ENCODE data around the gene SNX25.

SNX25 gene

DNA sequence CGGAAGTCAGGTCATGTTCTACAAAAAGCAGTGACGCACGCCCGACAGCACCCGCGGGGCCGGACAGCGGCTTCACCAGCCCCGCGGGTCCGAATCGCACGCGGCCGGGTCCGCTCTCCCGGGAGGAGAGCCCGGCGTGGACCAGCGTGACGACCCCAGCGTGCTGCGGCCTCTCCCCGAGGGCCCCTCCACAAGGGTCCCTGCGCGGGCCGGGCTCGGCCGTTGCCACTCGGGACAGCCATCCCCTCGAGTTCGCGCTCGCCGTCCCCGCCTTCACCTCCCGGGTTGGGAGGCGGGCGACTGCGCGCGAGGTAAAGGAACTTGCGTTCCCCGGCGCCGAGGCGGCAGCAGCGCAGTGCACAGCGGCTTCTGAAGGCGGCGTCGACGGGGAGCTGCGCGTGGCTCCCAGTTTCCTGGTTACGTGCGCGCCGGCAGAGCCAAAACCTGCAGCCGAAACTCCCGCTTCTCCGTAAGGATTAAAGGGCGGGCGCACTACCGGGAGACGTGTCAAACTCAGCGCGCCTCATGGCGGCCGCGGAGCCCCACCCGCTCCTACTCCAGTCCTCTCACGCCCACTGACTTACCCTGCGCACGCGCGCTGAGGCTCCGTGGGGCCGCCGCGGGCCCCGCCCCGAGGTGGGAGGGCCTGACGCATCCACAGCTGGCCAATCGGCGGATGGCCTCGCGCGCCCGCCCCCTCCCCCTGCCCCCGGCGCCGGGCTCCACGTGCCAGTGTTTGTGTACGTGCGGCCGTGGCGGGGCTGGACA, 186.7 kb downstream of the SNX25 start (continued):
- TF ChIP-seq, protein P1, sequence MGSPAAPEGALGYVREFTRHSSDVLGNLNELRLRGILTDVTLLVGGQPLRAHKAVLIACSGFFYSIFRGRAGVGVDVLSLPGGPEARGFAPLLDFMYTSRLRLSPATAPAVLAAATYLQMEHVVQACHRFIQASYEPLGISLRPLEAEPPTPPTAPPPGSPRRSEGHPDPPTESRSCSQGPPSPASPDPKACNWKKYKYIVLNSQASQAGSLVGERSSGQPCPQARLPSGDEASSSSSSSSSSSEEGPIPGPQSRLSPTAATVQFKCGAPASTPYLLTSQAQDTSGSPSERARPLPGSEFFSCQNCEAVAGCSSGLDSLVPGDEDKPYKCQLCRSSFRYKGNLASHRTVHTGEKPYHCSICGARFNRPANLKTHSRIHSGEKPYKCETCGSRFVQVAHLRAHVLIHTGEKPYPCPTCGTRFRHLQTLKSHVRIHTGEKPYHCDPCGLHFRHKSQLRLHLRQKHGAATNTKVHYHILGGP (tag by site-specific recombination; IDR thresholded peaks at IDR 0.05), result no peak; the same call in 1 of the 2 replicates
- TF ChIP-seq ZNF2 (tag by site-specific recombination; IDR thresholded peaks at IDR 0.05) (peak; percentile 59; the same call in 1 of the 2 replicates), GLIS2 (tag by site-specific recombination; IDR thresholded peaks at IDR 0.05) (peak; percentile 76; the same call in 1 of the 2 replicates), ZNF571 (tag by site-specific recombination; IDR thresholded peaks at IDR 0.05) (no peak), ZNF19 (tag by site-specific recombination; IDR thresholded peaks at IDR 0.05; ENCODE audit: low read depth) (no peak), ZFP69B (tag by site-specific recombination; IDR thresholded peaks at IDR 0.05) (peak; percentile 8; the same call in 1 of the 2 replicates), ZNF629 (tag by site-specific recombination; IDR thresholded peaks at IDR 0.05) (peak; percentile 99), ZNF600 (tag by site-specific recombination; IDR thresholded peaks at IDR 0.05) (peak; percentile 97), ZNF677 (tag by site-specific recombination; IDR thresholded peaks at IDR 0.05) (no peak), ZNF394 (tag by site-specific recombination; IDR thresholded peaks at IDR 0.05; ENCODE audit: borderline replicate concordance) (peak; percentile 77), ZNF580 (tag by site-specific recombination; IDR thresholded peaks at IDR 0.05) (no peak), PRDM2 (tag by site-specific recombination; IDR thresholded peaks at IDR 0.05; ENCODE audit: borderline replicate concordance) (no peak), ZNF202 (tag by site-specific recombination; IDR thresholded peaks at IDR 0.05; ENCODE audit: borderline replicate concordance) (no peak), ZNF621 (tag by site-specific recombination; IDR thresholded peaks at IDR 0.05) (no peak), HOXA7 (CRISPR knock-in tag; IDR thresholded peaks at IDR 0.05; ENCODE audit: borderline replicate concordance) (no peak), HOXC10 (CRISPR knock-in tag; IDR thresholded peaks at IDR 0.05) (no peak), IKZF3 (tag by site-specific recombination; IDR thresholded peaks at IDR 0.05) (peak; percentile 59; the same call in 1 of the 2 replicates), ZNF335 (tag by site-specific recombination; conservative IDR thresholded peaks at IDR 0.05) (peak; percentile 74), GLIS1 (tag by site-specific recombination; IDR thresholded peaks at IDR 0.05) (peak; percentile 59), WT1 (tag by site-specific recombination; IDR thresholded peaks at IDR 0.05) (peak; percentile 15; the same call in 1 of the 2 replicates), ZNF302 (tag by site-specific recombination; IDR thresholded peaks at IDR 0.05; ENCODE audit: low read depth) (no peak), PBX3 (CRISPR knock-in tag; IDR thresholded peaks at IDR 0.05) (peak; percentile 52; the same call in 1 of the 2 replicates), ZBTB20 (tag by site-specific recombination; IDR thresholded peaks at IDR 0.05) (peak; percentile 80), EGR2 (tag by site-specific recombination; IDR thresholded peaks at IDR 0.05; ENCODE audit: low read depth) (peak; percentile 40; the same call in 1 of the 2 replicates)
- TF ChIP-seq, protein P2, sequence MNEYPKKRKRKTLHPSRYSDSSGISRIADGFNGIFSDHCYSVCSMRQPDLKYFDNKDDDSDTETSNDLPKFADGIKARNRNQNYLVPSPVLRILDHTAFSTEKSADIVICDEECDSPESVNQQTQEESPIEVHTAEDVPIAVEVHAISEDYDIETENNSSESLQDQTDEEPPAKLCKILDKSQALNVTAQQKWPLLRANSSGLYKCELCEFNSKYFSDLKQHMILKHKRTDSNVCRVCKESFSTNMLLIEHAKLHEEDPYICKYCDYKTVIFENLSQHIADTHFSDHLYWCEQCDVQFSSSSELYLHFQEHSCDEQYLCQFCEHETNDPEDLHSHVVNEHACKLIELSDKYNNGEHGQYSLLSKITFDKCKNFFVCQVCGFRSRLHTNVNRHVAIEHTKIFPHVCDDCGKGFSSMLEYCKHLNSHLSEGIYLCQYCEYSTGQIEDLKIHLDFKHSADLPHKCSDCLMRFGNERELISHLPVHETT (tag by site-specific recombination; IDR thresholded peaks at IDR 0.05), result no peak
- TF ChIP-seq, protein P3, sequence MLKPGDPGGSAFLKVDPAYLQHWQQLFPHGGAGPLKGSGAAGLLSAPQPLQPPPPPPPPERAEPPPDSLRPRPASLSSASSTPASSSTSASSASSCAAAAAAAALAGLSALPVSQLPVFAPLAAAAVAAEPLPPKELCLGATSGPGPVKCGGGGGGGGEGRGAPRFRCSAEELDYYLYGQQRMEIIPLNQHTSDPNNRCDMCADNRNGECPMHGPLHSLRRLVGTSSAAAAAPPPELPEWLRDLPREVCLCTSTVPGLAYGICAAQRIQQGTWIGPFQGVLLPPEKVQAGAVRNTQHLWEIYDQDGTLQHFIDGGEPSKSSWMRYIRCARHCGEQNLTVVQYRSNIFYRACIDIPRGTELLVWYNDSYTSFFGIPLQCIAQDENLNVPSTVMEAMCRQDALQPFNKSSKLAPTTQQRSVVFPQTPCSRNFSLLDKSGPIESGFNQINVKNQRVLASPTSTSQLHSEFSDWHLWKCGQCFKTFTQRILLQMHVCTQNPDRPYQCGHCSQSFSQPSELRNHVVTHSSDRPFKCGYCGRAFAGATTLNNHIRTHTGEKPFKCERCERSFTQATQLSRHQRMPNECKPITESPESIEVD (tag by site-specific recombination; IDR thresholded peaks at IDR 0.05), result no peak
- TF ChIP-seq, protein P4, sequence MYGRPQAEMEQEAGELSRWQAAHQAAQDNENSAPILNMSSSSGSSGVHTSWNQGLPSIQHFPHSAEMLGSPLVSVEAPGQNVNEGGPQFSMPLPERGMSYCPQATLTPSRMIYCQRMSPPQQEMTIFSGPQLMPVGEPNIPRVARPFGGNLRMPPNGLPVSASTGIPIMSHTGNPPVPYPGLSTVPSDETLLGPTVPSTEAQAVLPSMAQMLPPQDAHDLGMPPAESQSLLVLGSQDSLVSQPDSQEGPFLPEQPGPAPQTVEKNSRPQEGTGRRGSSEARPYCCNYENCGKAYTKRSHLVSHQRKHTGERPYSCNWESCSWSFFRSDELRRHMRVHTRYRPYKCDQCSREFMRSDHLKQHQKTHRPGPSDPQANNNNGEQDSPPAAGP (tag by site-specific recombination; IDR thresholded peaks at IDR 0.05), result peak; percentile 83
